Activated naive CD8-positive, alpha-beta T cell treated with anti-CD3 and anti-CD28 coated beads, Interleukin-2, amount 50 U/mL, for 16 hours (primary cell): Measurements from ENCODE around the gene SMCO4.
"Not testable (repeated sequence)": the region's sequence is repeated elsewhere in the genome, so short reads cannot be mapped to it uniquely, and the experiment has no call there.

Source experiments
- DNase-seq: peaks from one replicate; pipeline ENCODE4 v3.0.0-alpha.2; 2020; ENCODE audit warnings: low read depth, low spot score

The SMCO4 gene

GRCh38 chr11:93476796-93477195 is 66.4 kb downstream of the SMCO4 start:
- no peak for DNase-seq

GRCh38 chr11:93474123-93474522 is 69.1 kb downstream of the SMCO4 start:
- DNase-seq, result no peak

GRCh38 chr11:93468290-93468689 is 74.9 kb downstream of the SMCO4 start:
- no peak for DNase-seq

GRCh38 chr11:93467054-93467453 is 76.1 kb downstream of the SMCO4 start:
- DNase-seq, result no peak

- DNase-seq, result no peak
These were observed 78.2 kb downstream of the SMCO4 start for GRCh38 chr11:93464927-93465540.

GRCh38 chr11:93463666-93464065 is 79.5 kb downstream of the SMCO4 start:
- not testable (repeated sequence) for DNase-seq

- no peak for DNase-seq
These were observed 84.9 kb downstream of the SMCO4 start for GRCh38 chr11:93458286-93458685.

GRCh38 chr11:93444617-93445073 is 98.5 kb downstream of the SMCO4 start:
- no peak for DNase-seq

GRCh38 chr11:93443232-93443631 is 100.0 kb downstream of the SMCO4 start:
- not testable (repeated sequence) for DNase-seq

- no peak for DNase-seq
These were observed 110.9 kb downstream of the SMCO4 start for GRCh38 chr11:93432247-93432646.
